HepG2 (cell line): ENCODE results near the gene CLPSL2. TPM values are rescaled to one million over a fixed set of nuclear protein-coding genes. Genes with fewer than 3 reads are reported as not detected.

Source experiments
- MAX ChIP-seq: IDR thresholded peaks from 2 replicates; pipeline ENCODE4 v1.6.1; 2012; ENCODE audit warnings: inconsistent platforms
- MTERF4 ChIP-seq: sonication (generic); formaldehyde crosslinking; IDR thresholded peaks from 2 replicates; pipeline ENCODE4 v1.8.0; 2023; ENCODE audit warnings: mild to moderate bottlenecking, missing genetic modification reagents
- MXD4 ChIP-seq: IDR thresholded peaks from 2 replicates; pipeline ENCODE4 v1.6.1; 2016; ENCODE audit warnings: mild to moderate bottlenecking, missing biosample characterization, missing genetic modification reagents
- NAIF1 ChIP-seq: sonication (generic); formaldehyde crosslinking; IDR thresholded peaks from 2 replicates; pipeline ENCODE4 v1.5.0; 2020; ENCODE audit warnings: mild to moderate bottlenecking, missing genetic modification reagents, borderline replicate concordance
- NBN ChIP-seq: fragments of 450-650 bp; conservative IDR thresholded peaks from 2 replicates; pipeline ENCODE4 v1.6.1; 2017
- NFE2L2 ChIP-seq: fragments of 150-350 bp; IDR thresholded peaks from 2 replicates; pipeline ENCODE4 v1.6.1; 2014; ENCODE audit warnings: low read length
- PRPF4 ChIP-seq: fragments of 200-400 bp; formaldehyde crosslinking; IDR thresholded peaks from 2 replicates; pipeline ENCODE4 v1.6.1; 2016; ENCODE audit warnings: low read length, low read depth; ENCODE audit not compliant: poor library complexity, severe bottlenecking
- RARA ChIP-seq: IDR thresholded peaks from 2 replicates; pipeline ENCODE4 v1.6.1; 2016; ENCODE audit warnings: missing genetic modification reagents, missing compliant biosample characterization
- RBAK ChIP-seq: sonication (generic); formaldehyde crosslinking; IDR thresholded peaks from 2 replicates; pipeline ENCODE4 v1.5.1; 2020; ENCODE audit warnings: mild to moderate bottlenecking, missing genetic modification reagents
- RERE ChIP-seq: IDR thresholded peaks from 2 replicates; pipeline ENCODE4 v1.6.1; 2016; ENCODE audit warnings: low read depth, missing genetic modification reagents, missing compliant biosample characterization
- RORA ChIP-seq: sonication (generic); formaldehyde crosslinking; IDR thresholded peaks from 2 replicates; pipeline ENCODE4 v1.5.0; 2020; ENCODE audit warnings: mild to moderate bottlenecking, missing genetic modification reagents, moderate library complexity
- SP4 ChIP-seq: sonication (generic); formaldehyde crosslinking; IDR thresholded peaks from 2 replicates; pipeline ENCODE4 v1.8.1; 2023; ENCODE audit warnings: mild to moderate bottlenecking, missing genetic modification reagents
- SUZ12 ChIP-seq: fragments of 150-350 bp; IDR thresholded peaks from 2 replicates; pipeline ENCODE4 v1.6.1; 2014; ENCODE audit warnings: low read depth, low read length
- SYNCRIP ChIP-seq: fragments of 200-400 bp; formaldehyde crosslinking; IDR thresholded peaks from 2 replicates; pipeline ENCODE4 v1.6.1; 2018; ENCODE audit warnings: mild to moderate bottlenecking, low read depth, low read length; ENCODE audit not compliant: insufficient read depth
- TMF1 ChIP-seq: sonication (generic); formaldehyde crosslinking; IDR thresholded peaks from 2 replicates; pipeline ENCODE4 v1.8.1; 2022; ENCODE audit warnings: low read depth, missing genetic modification reagents
- XBP1 ChIP-seq: sonication (generic); formaldehyde crosslinking; IDR thresholded peaks from 2 replicates; pipeline ENCODE4 v1.5.0; 2020; ENCODE audit warnings: missing genetic modification reagents
- ZBTB25 ChIP-seq: IDR thresholded peaks from 2 replicates; pipeline ENCODE4 v1.6.1; 2018; ENCODE audit warnings: missing genetic modification reagents
- ZBTB43 ChIP-seq: sonication (generic); formaldehyde crosslinking; conservative IDR thresholded peaks from 2 replicates; pipeline ENCODE4 v1.4.0; 2020; ENCODE audit warnings: missing genetic modification reagents
- ZFP41 ChIP-seq: sonication (generic); formaldehyde crosslinking; IDR thresholded peaks from 2 replicates; pipeline ENCODE4 v1.4.0; 2020; ENCODE audit warnings: mild to moderate bottlenecking, missing genetic modification reagents, borderline replicate concordance
- ZKSCAN8 ChIP-seq: IDR thresholded peaks from 2 replicates; pipeline ENCODE4 v1.6.1; 2016; ENCODE audit warnings: borderline replicate concordance, missing genetic modification reagents, missing compliant biosample characterization
- ZNF460 ChIP-seq: sonication (generic); formaldehyde crosslinking; IDR thresholded peaks from 2 replicates; pipeline ENCODE4 v1.5.1; 2020; ENCODE audit warnings: missing genetic modification reagents, mild to moderate bottlenecking, borderline replicate concordance
- ZNF510 ChIP-seq: sonication (generic); formaldehyde crosslinking; IDR thresholded peaks from 2 replicates; pipeline ENCODE4 v1.4.0; 2020; ENCODE audit warnings: low read depth, mild to moderate bottlenecking, missing genetic modification reagents
- ZNF549 ChIP-seq: sonication (generic); formaldehyde crosslinking; IDR thresholded peaks from 2 replicates; pipeline ENCODE4 v1.5.0; 2020; ENCODE audit warnings: missing genetic modification reagents
- ZNF768 ChIP-seq: sonication (generic); formaldehyde crosslinking; IDR thresholded peaks from 2 replicates; pipeline ENCODE4 v1.4.0; 2020; ENCODE audit warnings: missing genetic modification reagents
- ZNF879 ChIP-seq: sonication (generic); formaldehyde crosslinking; IDR thresholded peaks from 2 replicates; pipeline ENCODE4 v1.8.1; 2023; ENCODE audit warnings: missing genetic modification reagents
- polyA plus RNA-seq, 8 experiments: library from polyadenylated mRNA; depleted of rRNA in 3 of 8; stranded (reverse) in 7 of 8; unstranded in 1 of 8; fragments of >200 nt; fragmentation: Illumina TruSeq in 4 of 8; extraction: Trizol in 4 of 8; gene quantifications; 2 replicates each; pipeline versions ENCODE4 v1.2.1 to v1.2.3, GENCODE V29; 2011 to 2016; ENCODE audit warnings: low read depth in 4 of 8, missing spikeins in 1 of 8, mixed read lengths in 1 of 8; ENCODE audit not compliant: insufficient read depth in 1 of 8
- total RNA-seq, 5 experiments: library from RNA; depleted of rRNA; stranded (reverse); fragments of >200 nt; fragmentation: Illumina TruSeq; extraction: Trizol; gene quantifications; 2 replicates each; pipeline ENCODE4 v1.2.3, GENCODE V29; 2016; ENCODE audit warnings: low read depth in 1 of 5

Gene CLPSL2
- total and polyA plus RNA-seq, 2 of the 13 experiments (the other 11 are each of a cell fraction or from before 2014, with no cell fraction given), result not detected

GRCh38 chr6:35742842-35743241 is 33.6 kb upstream of the CLPSL2 start (continued):
- no peak for TF ChIP-seq RERE (CRISPR knock-in tag)
- TF ChIP-seq ZNF510 (CRISPR knock-in tag), result no peak
- TF ChIP-seq ZFP41 (CRISPR knock-in tag), result no peak
- no peak for TF ChIP-seq ZNF460 (CRISPR knock-in tag)
- TF ChIP-seq XBP1 (CRISPR knock-in tag), result no peak
- no peak for TF ChIP-seq SUZ12
- peak; percentile 56 for TF ChIP-seq MAX
- TF ChIP-seq ZBTB25, result no peak
- no peak for TF ChIP-seq ZNF879 (CRISPR knock-in tag)
- TF ChIP-seq ZNF768, result no peak
- TF ChIP-seq RBAK (CRISPR knock-in tag), result no peak
- no peak for TF ChIP-seq NFE2L2
- no peak for TF ChIP-seq MXD4 (CRISPR knock-in tag)
- TF ChIP-seq SP4 (CRISPR knock-in tag), result no peak; the same call in 1 of the 2 replicates
- peak; percentile 74; the same call in 1 of the 2 replicates for TF ChIP-seq ZBTB43 (CRISPR knock-in tag)
- TF ChIP-seq MTERF4, result no peak
- no peak for TF ChIP-seq PRPF4
- no peak for TF ChIP-seq NBN
- TF ChIP-seq NAIF1 (CRISPR knock-in tag), result no peak
- TF ChIP-seq TMF1 (CRISPR knock-in tag), result no peak
- TF ChIP-seq RARA (CRISPR knock-in tag), result no peak
- no peak for TF ChIP-seq ZNF549 (CRISPR knock-in tag)
- no peak for TF ChIP-seq ZKSCAN8 (CRISPR knock-in tag)
- TF ChIP-seq RORA (CRISPR knock-in tag), result no peak
- no peak for TF ChIP-seq SYNCRIP
